COLO829 (cell line): ENCODE data around the gene TFAP2B.

ENCODE experiments used
- DNase-seq: peaks from one replicate; pipeline ENCODE4 v3.0.0; 2012; ENCODE audit warnings: low spot score

TFAP2B gene

DNA sequence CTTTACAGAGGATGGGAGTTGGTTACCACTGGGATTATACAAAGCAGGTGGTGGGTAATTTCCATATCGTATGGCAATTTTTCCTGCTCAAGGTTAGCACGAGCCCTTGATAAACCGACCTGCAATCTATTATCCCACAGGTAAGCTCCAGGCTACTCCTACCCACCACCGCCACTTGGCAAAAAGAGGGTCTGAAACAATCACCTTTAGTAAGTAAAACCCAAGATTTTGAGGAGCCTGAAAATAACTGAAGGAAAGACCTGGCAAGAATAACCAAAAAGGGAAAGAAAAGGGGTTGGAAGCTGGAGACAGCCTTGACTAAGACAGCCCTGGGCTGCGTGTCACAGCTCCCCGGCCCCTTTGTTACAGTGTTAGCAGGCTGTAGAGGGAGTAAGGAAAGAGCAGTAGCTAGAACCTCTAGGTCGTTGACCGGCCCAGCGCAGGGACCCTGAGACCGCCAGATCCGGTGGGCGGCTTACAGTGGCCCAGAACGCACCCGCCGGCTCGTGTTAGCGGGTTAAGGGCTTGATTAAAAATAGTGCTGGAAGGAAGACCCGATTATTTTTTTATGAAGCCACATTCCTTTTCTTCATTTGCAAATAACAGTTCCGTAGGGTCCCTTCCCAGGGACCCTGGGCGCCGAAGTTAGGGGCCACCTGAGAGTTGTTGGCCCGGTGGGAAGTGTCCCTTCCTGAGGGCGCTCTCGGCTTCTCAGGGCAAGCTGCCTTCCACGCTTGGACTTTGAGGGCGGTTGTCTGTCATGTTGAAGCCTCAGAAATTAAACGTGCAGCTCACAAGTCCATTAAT, 30.5 kb downstream of the TFAP2B start:
- no peak for DNase-seq

DNA sequence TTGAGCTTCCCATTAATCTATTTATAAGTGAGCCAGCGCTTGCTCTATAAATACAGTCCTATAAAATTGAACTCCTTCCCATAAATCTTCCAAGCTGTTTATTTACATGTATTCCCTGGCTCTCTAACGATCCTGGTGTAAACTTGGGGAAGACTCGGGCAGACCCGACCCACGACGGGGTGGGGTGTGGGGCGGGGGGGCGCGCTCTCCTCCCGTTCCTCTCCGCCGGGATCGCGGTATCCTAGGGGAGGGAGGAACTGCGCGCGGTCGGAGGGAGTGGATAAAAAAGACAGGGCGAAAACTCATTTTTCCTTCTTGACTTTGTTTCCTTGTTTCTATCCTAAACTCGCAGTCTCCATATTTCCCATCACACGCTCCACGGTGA, 31.1 kb downstream of the TFAP2B start:
- no peak for DNase-seq

DNA sequence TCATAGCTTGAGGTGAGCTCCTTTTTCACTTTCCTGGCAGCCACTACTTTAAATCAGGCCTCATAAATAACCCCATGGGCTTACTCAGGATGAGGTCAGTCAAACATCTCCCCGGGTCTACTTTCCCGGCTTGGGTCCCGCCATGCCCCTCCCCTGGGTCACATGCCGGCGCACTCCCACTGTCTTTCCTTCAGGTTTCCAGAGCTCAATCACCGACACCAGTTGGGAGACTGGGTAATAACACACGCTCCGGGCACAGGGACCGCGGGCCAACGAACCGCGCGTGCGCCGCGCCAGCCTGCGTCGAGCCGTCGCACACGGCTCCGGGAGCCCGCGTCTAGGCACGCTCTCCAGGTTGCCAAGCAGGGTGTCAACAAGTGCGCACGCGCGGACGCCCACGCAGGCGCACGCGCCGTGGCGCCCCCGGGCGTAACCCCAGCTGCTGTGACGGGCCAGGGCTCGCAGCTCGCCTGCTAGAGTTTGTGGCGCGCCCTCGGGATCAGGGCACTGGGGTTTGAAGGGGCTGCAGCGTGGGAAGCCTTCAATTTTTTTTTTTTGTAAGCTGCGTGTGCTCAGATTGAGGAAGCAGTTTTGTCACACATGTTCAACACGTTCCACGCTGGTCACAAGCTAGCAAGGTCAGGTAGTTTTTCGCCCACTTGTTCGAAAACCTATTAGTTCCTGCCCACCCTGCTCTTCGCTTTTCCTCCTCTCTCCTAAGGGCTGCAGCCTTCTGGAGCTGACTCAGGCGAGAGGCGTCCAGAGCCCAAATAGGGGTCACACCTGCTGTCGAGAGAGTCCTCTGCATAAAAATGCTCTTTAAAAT, 31.8 kb downstream of the TFAP2B start:
- DNase-seq: peak; percentile 22

DNA sequence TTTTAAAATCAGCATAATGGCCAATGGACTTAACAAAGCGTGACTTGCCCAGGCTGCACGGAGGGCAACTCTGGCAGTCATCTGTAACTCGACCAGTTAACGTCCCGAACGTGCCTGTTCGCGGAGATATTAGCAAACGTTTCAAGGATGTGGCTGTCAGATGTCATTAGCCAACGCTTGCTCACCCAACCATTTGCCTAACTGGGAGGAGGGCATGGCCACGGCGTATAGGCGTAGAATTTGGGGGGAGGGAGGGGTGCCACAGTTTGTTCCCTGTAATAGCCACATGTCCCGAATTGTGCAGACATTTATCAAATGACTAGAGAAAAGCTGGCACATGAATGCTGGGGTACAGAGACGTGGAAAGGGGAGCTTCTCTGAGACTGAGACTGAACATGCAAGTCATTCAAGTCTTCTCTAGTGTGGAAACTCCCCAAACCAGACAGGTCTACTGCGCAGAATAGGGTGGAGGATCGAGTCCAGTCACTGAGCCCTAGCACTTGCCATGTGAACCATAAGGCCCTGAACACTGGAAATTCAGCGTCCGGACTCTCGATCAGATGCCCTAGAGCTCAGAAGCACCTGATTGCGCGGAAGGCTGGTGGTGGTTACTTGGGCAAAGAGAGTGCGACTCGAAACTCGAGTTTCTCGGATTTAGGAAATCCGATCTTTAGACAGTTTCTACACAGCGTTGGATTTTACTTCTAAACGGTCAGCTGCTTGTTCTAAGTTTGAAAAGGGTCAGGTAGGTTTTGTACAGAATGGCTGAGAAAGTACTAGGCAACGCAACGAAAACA, 32.6 kb downstream of the TFAP2B start:
- DNase-seq: no peak

DNA sequence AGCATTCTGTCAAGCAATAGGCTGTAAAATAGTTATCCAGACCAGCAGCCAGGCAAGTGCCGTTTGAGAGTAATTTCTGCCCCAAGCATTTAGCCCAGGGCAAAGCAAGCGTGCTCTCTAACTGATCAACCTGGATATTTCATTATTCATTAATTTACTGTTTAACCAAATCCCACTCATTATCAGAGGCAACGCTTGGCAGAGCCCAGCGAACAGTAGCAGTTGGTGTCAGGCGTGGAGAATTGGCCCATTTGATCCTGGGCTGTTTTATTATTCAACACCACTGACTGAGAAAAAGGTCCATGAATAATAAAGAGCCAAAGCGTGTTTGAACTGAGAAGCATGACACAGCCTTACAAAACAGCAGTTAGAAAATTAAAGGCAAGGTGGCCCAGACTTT, 35.3 kb downstream of the TFAP2B start:
- no peak for DNase-seq

DNA sequence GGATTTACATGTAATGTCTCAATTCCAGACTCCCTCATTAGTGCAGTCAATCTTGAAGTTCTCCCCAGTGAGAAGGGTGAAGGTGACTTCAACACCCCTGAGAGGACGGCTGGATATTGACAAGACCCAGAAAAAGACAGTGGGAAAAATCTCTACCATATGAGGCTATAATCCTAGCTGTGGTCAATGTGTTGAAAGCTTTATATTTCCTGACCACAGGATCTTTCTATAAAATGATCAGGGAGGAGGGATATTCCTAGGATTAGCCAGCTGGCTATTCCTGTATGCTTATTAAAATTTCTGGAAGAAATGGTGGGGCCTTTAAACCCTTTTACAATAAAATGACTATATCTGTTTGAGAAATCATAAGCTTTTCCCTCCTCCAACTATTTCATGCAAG, 43.0 kb downstream of the TFAP2B start:
- no peak for DNase-seq

DNA sequence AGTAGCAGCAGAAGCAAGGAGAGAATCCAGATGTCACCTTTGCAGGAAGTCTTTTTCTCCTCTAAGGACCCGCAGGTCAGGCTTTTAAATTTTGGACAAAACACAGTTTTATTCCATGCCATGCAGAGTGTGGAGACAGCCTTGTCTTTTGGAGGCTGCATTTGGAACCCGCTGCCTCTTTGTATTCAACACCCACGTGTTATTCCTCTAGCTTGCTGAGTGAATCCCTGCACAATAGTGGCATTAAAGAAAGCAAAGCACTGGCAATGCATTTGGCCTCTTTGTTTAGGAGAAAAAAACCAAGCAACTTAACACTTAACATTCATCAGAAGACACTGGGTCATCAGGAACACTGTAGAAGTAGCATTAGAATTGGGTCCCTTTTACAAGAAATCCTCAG, 43.5 kb downstream of the TFAP2B start:
- DNase-seq: peak; percentile 69

DNA sequence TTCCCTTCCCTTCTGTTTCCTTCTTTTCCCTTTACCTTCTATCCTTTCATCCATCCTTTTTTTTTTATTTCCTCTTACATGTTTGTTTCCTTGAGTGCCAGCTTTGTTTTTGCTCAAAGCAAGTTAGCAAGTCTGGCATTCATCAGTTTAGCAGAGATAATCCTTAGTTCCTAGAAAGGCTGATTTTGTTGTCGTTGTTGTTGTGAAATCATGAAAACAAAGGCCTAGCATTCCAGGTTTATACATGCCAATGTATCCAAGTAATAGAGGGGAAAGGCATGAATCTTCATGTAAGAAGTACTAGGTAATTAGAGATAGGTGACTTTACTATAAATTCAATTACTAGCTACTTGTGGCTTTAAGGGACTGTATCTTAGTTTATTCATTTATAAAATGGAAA, 45.9 kb downstream of the TFAP2B start:
- no peak for DNase-seq

DNA sequence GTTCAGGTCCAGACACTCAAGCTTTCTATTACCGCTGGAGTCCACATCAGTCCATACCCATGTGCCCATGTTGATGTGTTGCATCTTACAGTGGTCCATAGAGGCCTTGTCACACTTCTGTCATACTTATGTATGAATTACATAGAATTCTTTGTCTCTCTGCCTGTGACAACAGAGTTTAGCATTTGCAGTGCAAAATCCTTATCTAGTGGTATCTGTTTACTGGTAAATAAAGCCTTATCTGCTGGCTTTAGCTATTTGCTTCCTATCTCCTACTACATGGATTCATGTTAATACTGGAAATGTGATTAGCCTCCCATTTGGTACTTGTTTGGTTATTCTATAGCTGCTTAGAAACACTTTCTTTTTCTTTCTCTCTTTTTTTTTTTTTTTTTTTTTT, 49.8 kb downstream of the TFAP2B start:
- no peak for DNase-seq

DNA sequence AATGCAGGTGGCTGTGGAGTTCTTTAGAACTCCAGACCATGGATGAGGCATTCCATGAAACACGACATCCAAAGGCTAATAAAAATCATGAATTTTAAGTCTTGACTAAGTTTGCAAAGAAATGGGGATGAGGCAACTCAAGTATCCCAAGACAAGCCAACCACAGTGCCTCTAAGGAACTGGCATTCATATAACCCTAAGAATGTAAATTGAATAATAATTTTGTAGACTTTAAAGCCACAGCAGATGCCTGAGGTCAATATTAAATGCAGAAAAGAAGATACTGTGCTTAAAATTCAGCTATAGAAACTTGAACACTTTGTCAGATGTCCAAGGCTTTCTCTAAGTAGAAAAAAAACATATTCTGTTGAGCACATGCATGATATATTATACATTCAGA, 54.5 kb downstream of the TFAP2B start:
- DNase-seq: no peak

DNA sequence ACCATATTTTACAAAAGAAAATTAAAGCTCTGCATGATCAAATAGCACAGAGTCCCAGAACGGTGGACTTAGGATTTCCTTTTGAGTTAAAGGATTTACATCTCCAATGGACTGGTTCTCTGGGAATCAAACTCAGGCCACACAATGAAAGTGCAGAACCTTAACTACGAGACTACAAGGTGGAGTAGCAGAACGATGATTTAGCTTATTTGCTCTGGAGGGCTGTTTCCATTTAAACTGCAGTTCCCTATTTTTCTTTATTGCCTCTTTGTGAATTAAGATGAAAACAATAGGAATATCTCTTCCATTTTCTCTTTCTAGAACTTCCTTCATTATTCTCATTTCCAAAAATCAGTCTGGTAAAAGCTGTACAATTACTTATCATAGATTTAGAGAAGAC, 65.7 kb downstream of the TFAP2B start:
- no peak for DNase-seq

DNA sequence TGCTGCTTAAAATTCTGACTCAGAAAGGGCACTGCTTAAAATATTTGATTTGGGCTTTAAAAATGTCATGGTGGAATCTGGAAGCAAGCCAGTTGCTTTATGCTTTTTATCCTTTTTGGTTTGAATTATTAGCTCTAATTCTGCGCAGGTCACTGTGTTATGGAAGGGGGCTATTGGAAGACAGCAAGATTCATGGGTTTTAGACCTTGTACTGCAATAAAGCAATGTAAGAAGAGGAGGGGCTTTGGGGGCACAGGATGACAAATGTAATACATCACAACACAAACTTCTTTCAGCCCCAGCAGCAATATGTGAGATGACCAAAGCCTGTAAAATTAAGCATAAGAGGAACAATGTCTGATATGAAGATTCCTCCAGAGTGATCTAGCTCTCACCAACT, 68.4 kb downstream of the TFAP2B start:
- DNase-seq: no peak

DNA sequence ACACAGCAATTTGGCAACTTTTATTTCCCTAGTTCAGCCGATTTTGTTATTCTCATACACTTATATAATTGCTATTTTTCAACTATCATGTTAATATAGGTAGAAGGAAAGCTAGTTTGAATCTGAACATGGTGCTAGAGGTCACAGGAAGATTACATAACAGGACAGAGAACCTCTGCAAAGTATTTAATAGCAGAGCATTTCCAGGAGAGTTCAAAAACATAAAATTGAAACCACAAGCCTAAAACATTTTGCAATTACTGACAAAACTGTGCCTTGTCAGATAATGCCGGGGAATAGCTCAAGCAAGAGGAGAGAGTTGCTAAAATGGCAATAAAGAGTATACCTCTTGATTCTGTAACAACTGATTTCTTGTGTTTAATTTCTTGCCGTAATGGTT, 70.8 kb downstream of the TFAP2B start:
- DNase-seq: no peak

DNA sequence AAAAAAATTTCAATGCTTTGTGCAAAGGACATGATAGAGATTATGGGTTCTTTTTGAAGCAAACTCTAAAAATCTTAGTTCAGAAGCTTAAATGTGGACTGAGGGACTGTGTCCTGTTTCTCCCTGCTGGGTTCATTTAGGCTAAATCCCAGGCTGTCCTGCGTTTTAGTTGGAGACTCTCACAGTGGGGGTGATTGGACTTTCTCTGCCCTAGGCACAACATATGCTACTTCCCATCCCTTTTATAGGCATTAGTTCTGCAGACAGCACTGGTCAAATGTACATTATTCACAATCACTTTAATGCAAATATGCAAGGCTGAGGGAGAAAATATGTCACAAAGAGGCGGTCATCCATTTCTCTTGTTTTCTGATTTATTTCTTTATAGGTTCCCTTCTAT, 71.3 kb downstream of the TFAP2B start:
- no peak for DNase-seq

DNA sequence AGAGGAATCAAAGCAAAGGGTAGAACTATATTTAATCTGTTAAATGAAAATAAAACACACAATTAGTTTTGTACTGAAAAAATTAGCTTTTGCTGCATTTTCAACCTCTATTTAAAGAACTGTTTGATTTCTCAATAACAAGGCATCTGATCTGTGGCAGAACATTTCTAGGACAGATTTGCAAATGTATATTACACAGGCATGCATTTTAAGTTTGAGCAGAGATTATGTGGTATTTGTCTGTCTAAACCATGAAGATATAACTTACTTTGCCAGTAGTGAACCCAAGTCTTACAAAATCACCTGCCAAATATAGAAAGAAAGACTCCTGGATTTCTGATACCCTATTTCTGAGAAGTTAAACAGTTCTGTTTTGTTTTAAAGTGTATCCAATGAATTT, 71.9 kb downstream of the TFAP2B start:
- no peak for DNase-seq

DNA sequence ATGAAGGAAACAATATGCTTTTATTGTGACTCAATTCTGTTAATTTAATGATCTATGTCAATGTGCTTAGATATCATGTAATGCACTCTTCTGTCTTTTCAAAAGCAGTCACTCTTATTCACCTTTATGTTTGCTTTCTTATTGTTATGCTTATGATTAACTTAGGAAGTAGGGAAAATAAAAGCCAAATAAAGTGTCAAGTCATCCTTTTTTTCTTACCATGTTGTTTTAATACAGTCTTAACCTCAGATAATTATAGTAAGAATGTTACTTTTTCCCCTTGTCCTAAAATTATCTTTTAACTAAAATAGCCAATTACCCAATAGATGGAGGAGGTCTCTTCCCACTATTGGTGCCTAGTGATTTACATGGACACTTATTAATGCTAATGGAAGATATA, 72.6 kb downstream of the TFAP2B start:
- DNase-seq: no peak
